GM19372 (cell line): ENCODE data around the gene MS4A6E.
A peak's percentile ranks its signal among the peaks of the same experiment; 100 is the strongest.
"Not testable (repeated sequence)": the region's sequence is repeated elsewhere in the genome, so short reads cannot be mapped to it uniquely, and the experiment has no call there.

Experiments used
- ATAC-seq: cut with Tn5 transposase; IDR thresholded peaks from one replicate; pipeline ENCODE4 v1.9.1; 2021; ENCODE audit warnings: mild to moderate bottlenecking, low read depth, moderate library complexity; ENCODE audit not compliant: unreplicated experiment

Gene MS4A6E

DNA sequence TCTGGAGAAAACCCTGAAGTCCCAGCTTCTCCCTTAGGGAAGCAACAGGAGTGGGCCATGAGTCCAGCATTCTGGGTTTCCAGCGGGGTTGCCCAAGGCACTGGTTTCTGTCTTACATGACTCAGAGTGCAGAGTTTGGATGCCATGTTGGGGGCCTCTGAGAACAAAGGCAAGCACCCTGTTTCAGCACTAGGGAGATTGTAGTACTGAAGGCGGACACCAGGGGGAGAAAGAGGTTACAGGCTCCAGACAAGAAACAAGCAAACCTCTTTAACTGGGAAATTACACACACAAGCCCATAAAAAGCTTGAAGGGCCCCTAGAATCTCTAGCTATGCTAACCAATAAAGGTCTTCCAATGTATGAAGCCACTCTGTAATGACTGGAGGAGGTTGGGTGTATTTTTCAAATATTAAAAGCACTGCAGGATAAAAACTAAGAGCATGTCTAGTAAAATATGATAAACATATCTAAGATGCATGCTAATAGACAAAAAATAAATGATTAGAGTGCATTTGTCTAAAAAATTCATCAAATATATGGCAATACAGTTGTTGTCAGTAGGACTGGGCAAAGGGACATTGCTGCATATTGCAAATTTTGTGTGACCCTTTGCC is 7.1 kb downstream of the MS4A6E start:
- ATAC-seq: no peak

DNA sequence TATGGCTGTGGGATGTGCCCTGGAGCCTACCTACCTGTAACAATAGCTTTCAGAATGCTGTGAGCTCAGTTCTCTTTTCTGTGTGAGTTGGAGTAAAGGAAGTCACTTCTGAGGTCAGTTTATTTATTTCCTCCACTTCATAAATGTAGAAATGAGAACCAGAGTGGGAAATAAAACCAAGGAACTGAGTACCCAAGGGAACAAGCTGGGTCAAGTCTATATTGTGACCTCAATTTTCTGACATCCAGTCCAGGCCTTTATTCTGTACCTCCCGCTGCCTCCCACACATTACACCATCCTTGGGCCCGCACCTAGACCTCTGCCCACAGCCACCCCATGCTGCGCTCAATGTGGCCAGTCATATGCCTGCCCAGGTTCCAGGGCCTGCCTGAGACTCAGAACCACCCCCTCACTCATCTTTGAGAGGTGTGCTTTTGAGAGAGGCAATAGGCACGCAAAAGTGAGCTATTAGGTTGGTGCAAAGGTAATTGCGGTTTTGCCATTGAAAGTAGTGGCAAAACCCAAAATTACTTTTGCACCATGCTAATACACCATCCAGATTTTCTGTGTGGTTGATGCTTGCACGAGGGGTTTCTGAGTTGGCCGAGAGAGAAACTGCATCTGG is 9.8 kb downstream of the MS4A6E start:
- ATAC-seq: no peak

DNA sequence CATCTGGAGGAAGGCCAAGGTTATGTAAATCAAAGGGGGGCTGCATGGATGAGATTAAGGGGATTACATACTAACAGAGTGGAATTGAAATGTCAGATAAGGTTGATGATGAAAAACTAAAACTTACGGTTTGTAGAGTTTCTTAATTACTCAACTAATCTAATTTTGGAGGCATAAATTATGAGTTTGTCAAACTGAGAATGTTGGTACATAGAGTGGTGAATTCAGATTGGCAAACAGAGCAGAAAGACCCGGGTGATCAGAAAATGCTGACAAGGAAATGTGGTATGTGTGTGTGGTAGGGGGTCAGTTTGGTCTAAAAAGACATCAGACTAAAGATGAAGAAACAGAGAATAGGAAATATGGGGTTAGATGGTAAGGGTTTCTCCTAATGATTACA is 11.0 kb downstream of the MS4A6E start:
- no peak for ATAC-seq

DNA sequence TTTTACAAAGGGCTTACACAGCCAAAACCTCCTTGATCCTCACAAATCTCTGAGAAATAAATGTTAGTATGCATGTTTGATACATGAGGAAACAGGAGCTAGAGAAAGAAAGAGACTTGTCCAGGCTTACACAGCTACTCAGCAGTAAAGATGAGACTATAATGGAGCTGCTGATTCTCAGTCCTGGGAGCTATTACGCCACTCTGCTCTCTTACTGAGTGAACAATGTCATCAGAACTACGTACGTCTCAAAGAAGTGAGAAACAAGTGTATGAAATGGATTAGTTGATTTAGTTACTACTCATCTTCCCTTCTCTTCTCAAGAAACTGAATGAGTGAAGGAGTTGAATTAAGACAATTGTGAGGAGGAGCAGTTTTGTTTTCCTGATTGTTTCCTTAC is 12.3 kb downstream of the MS4A6E start:
- ATAC-seq: no peak

DNA sequence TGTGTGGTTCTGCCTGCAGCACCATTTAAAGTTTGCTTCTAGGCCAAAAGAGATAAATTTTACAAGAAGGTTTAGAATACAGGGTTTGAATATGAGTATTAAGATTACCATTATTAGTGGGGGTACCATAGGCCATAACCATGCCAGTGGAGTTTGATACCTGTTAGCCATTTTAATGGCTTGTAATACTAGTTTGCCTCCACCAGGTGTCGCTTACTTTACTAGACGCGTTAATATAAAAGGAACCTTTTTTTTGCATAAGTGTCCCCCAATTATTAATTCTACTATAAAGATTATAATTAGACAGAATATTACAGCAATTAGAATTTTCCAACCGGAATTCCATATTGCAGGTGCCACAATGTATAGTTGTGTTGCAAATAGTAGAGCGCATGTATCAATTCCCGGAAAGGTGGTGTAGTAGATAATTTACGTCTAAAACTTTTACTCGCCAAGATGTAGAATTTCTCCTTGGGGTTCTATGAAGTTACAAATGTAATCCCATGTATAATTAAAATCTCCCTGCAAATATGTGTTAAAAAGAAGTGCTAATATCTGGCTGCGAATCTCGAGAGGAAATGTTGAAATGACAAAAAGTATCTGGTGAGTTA is 16.1 kb downstream of the MS4A6E start:
- ATAC-seq: no peak

DNA sequence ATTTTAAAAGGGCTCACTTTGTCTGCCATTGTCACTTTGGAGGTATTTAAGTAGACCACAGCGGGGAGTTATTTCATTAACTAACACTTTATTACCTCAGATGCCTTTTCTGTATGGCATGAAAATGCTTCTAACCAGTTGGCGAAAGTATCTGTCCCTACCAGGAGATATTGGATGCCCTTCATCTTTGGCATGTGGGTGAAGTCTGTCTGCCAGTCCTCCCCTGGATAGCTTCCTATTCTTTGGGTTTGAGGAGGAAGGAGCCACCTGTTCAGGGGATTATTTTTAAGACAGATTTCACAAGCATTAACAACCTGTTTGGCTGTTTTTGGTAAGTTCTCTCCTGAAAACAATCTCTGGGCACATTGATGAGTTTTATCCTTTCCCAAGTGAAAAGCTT is 17.1 kb downstream of the MS4A6E start:
- no peak for ATAC-seq

DNA sequence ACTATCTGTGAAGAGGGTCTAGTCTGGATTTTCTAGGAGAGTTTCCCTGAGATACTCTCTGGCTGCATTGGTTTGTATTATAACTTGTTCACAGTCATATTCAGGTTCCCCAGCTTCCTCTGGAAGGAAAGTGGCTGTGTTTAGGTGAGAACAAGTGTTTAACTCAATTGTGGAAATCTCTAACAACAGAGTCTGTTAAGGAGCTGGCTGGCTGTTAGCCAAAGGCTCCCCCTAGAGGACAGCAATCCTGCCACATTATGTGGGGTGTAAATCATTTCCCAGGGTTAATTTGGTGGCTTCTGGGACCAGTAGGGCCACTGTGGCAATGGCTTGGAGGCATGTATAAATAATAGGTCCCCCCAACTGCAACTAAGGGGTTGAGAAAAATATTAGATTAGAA is 18.4 kb downstream of the MS4A6E start:
- no peak for ATAC-seq

DNA sequence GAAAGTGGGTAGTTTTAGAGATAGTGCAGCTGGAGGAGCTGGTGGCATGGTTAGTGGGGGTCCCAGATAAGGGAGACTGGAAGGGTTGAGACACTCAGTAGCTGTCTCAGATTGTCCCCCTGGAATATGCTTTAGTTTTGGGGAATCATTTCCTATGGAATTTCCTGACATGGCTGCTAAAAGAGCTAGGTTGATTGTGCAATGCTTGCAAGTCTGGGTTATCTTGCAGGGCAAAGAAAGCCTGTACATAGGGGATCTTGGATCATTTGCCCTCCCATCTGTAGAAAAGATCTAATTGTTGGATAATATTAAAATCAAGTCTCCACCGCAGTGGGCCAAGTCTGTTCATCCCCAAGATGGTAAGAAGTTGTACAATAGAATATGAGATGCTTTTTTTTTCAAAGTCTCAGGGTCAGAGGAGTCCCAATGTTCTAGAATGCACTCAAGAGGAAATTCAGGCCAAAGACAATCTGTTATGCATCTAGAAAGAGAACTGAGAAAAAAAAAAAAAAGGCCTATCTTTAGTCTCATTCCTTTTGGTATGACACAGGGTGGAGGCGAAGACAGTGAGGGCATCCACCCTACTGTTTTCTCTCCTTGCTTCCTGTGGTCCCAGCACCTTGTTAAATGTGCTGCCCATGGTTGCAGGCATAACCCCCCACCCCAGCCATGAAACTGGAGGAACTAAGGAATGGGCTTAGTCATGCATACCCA is 20.2 kb downstream of the MS4A6E start:
- ATAC-seq: no peak

DNA sequence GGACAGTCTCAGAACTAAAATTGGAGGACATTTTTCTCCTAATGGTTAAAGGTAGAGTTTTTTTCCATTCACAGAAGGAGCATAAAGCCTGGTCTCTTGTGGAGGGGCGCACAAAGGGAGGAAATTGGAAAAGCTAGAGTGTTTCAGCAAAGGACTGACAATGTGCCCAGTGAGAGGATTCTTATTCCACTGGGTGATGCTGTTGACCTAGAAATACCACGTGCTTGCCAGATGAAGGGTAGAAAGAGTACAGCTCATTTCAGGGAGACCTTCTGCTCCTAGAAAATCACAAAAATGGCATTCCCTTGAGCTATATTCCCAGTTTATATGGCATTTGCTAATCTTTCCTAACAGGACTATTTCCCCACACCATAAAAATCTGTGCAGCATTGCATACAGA is 21.1 kb downstream of the MS4A6E start:
- no peak for ATAC-seq

DNA sequence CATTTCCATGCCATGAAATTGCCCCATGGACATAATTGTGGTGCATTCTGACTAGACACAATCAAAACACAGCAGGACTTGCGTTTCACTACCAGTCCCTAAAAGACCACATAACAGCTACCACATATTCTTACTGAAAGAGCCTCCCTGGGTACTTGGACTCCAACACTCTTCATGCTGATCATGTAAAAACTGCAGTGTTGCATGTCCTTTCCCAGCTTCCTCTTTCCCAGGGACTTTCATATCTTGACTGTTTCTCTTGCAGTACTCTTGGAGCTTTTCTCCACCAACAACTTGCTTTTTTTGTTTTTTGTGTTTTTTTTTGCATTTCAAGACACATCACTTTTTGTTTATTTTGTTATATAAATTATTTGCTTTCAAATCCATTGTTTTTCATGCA is 22.9 kb downstream of the MS4A6E start:
- ATAC-seq: no peak

DNA sequence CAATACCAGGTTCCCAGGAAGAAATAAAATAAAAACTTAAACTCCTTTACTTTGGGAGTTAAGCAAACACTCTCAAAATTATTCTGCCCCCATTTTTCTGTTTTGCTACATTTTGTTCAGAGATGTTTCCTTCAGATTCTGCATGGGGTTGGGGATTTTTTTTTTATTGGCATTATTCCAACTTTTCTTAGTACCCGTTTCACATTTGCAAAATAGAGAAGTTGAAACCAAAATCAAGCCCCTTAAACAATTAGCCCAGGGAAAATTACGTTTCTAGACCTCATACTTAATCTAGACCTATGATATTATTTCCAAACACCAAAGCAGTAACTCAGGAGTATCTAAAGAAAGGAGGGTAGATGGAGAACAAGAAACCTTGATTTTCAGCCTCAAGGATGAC is 30.7 kb downstream of the MS4A6E start:
- ATAC-seq: no peak

DNA sequence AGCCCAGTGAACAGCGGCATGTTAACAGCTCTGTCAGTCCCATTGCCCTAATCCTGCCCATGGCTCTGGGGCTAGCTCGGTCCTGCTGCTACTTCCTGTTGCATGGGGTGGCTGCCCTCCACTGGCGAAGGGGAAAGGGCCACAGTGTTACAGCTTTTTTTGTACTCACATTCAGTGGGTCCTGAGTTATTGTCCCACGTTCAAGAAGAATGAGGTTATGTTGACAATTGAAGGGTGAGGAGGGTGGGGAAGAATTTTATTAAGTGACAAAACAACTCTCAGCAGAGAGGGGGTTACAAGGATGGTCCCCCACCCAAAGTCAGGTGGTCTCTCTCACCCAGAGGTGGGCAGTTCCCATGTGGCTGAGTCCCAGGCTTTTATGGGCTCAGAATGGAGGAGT is 33.6 kb downstream of the MS4A6E start:
- no peak for ATAC-seq

DNA sequence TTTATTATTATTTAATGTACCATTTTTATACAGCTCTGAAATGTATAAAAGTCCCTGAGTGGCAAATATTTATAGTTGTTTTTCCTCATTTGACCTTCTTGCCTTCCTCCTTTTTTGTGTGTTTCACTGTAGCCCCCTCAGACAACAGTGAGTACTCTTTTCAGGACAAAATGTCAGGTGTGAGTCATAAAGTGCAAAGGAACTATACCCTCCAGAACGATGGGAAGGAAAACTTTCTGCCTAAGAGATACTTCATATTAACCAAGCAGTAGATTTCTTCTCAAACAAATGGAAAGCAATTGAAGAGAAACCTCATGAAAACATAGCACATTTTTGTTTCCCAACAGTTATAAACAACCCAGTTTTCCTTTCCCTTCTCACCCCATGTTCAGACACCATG is 35.2 kb downstream of the MS4A6E start:
- no peak for ATAC-seq

DNA sequence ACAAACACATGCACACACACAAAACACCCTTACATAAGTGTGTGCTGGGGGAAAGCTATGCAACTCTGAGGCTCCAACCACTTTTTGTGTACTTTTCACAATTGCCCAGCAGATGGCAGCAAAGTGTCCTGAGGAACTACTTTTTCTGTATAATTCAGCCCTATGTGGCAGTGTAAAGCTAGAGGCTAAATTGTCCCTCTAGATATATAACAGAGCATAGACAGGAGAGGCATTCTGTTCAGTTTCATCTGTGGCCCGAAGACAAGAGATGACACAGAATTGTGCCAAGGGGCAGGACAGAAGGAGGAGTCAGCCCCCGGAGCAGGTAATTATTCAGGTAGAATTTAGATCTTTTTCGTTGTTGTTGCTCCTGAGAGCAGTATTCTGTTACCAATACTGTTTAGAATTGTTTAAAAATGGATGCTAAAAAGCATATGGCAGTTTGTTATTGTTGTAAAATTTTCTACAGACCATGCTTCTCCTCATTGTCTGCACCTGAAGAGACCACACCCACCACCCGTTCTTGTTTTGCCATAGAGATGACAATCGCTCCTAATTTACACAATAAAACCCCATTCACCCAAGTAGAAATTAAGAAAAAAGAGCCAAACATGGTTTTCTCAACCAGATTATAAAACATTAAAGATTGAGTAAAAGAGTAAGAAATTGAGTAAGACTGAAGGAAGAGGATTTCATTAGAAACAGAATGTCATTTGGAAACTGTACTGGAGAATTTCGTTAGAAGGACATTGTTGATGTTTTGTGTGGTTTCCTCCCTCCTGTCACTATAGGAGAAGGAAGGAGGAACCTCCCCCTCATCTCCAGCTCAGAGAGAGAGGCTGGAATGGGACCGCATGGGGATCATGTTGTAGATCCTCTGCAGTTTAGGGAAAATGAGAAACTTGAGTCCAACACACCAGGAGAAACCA is 36.8 kb downstream of the MS4A6E start:
- no peak for ATAC-seq

DNA sequence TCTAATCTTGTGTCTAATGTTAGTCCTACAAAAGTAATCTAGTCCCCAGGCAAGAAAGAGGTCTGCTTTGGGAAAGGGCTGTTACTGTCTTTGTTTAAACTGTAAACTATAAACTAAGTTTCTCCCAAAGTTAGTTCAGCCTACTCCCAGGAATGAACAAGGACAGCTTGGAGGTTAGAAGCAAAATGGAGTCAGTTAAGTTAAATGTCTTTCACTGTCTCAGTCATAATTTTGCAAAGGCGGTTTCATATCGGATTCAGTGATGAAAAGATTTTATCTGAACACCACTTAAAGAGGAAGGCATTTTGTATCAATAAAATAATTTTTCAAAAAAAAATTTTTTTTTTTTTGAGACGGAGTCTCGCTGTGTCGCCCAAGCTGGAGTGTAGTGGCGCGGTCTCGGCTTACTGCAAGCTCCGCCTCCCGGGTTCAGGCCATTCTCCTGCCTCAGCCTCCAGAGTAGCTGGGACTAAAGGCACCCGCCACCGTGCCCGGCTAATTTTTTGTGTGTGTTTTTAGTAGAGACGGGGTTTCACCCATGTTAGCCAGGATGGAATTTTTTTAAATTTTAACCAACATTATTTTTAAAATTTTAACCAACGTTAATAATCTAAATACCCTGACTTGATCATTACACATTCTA is 39.3 kb downstream of the MS4A6E start:
- ATAC-seq: not testable (repeated sequence)

DNA sequence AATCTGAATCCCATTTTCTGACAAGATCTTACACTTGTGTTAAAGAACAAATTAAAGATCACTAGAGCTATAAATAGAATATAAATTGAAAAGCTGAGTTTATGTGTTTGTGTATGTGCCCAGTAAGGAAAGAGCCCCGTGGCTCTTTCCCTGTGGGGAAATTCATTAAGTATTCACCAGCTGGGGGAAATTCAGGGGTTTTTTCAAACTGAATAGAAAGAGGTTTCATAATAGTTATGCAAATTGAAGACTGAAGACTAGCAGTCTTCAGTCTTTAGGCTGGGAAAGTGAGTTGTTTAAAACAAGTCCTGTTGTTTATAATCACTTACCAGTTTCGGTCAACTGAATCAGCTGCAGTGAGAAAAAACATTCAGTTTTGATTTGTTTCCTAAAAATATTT is 40.0 kb downstream of the MS4A6E start:
- peak; percentile 74 for ATAC-seq

DNA sequence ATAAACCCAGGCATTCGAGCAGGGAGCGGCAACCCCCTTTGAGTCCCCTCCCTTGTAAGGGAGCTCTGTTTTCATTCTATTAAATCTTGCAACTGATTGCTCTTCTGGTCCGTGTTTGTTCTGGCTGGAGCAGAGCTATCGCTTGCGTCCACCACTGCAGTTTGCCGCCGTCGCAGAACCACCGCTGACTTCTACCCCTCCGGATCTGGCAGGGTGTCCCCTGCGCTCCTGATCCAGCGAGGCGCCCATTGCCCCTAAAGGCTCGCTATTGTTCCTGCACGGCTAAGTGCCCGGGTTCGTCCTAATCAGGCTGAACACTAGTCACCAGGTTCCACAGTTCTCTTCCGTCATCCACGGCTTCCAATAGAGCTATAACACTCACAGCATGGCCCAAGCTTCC is 40.8 kb downstream of the MS4A6E start:
- no peak for ATAC-seq

DNA sequence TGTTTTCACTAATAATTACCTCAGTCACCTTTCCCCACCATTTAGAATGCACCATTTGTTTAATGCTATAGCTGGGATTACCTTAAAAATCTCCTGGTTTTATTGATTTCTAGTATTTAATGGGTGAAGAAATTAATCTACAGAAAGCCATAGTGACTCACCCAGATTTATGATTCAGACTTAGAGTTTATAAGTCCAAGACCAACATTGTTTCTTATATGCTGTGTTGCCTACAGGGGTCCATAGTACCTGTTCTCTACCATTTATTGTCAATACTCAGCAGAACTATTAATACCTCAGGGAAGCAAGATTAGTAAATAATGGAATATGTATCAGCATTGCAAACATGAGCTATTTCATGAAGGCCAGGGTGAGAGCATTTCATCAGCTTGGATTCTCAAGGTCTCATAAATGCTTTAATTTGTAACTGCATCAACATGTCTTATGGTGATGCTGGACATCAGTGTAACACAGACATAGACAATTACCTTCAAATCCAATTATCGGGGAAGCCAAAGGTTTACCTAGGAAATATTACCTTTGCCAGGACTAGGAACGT is 43.3 kb downstream of the MS4A6E start:
- no peak for ATAC-seq

DNA sequence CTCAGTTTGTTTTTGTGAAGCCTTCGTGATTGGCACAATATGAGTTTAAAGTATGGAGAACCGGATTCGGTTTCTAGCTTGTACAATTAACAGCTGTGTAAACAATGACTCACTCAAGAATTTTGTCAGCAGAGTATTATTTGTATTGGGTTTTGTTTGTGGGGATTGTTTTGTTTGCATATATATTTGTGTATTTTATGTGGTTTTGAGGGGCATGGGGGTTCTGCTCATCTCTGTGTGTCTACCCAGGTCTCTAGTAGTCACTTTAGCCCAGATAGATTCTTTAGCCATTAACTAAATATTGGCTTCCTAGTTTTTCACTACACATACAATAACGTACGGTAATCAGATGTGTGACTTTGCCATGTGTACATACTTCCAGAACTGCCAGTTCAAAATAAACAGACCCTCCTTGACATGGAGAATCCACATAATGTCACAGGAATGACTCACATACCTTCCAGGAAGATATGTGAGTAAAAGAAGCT is 43.8 kb downstream of the MS4A6E start:
- no peak for ATAC-seq

DNA sequence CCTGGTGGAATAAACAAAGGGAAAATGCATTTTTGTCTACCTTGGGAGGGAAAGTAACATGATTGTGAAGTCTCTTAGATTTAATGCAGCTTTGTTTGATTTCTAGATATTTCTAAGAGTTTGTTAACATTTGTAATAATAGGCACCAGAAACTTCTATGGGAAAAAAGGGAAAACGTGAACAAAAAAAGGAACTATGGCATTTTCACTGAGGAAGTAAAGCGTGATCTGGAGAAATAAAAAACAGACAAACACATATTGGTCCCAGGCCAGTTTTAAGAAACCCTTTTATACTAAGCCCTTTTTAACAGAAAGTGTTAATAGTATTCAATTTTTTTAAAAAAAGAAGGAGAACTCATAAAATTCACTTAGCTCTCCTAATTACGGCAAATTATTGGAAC is 44.3 kb downstream of the MS4A6E start:
- ATAC-seq: no peak
